ENCODE measurements around the gene TMCO1. TPM values are rescaled to one million over a fixed set of nuclear protein-coding genes. Genes with fewer than 3 reads are reported as not detected.

TMCO1 gene
- total RNA-seq, 1 experiment from 2014 or later: 138 TPM

- TF ChIP-seq CTCF (IDR thresholded peaks at IDR 0.05; ENCODE audit: insufficient read depth in 1 of 2, low read depth in 1 of 2, low read length in 1 of 2, severe bottlenecking in 1 of 2, unreplicated experiment in 1 of 2): no peak
- intact Hi-C loops (cut with micrococcal nuclease; ENCODE audit: unreplicated experiment): no loop called here
- Histone ChIP-seq H3K4me3 (ENCODE audit: low read depth, low read length) (no peak overlapping the region), H3K9me3 (no peaks in the 10 kb centered on the region), H3K4me1 (no peaks in the 10 kb centered on the region), H3K27me3 (replicated peaks; ENCODE audit: control insufficient read depth, insufficient read depth, low read length) (no peaks in the 10 kb centered on the region), H3K36me3 (ENCODE audit: control insufficient read depth, insufficient read depth, low read length) (no peaks in the 10 kb centered on the region)
- POLR2A ChIA-PET: no interaction called here
- no peak overlapping the region for H3K4me3 Mint-ChIP-seq (ENCODE audit: unreplicated experiment)
- H3K4me1 Mint-ChIP-seq (ENCODE audit: low read depth, unreplicated experiment): peaks cover 6% of the 10 kb centered on the region
- no TSS peak for BruUV-seq (replicated peaks)
- no peaks in the 10 kb centered on the region for H3K9me3 Mint-ChIP-seq (ENCODE audit: unreplicated experiment)
- no peak for DNase-seq
- H3K27me3 Mint-ChIP-seq (ENCODE audit: insufficient read depth, unreplicated experiment): no peaks in the 10 kb centered on the region
- H3K36me3 Mint-ChIP-seq (ENCODE audit: insufficient read depth, unreplicated experiment): peaks cover 47% of the 10 kb centered on the region
- H3K27ac Mint-ChIP-seq (ENCODE audit: unreplicated experiment): no peak overlapping the region
- CTCF ChIA-PET: no interaction called here
Measured at GRCh38 chr1:165742194-165742593, 26.5 kb downstream of the TMCO1 start.

GRCh38 chr1:165738794-165739193, 29.9 kb downstream of the TMCO1 start:
- no peaks in the 10 kb centered on the region for H3K4me1 Mint-ChIP-seq (ENCODE audit: low read depth, unreplicated experiment)
- ChIA-PET CTCF (no interaction called here), POLR2A (no interaction called here)
- no peaks in the 10 kb centered on the region for H3K27me3 ChIP-seq (replicated peaks; ENCODE audit: control insufficient read depth, insufficient read depth, low read length)
- no peak for TF ChIP-seq CTCF (IDR thresholded peaks at IDR 0.05; ENCODE audit: insufficient read depth in 1 of 2, low read depth in 1 of 2, low read length in 1 of 2, severe bottlenecking in 1 of 2, unreplicated experiment in 1 of 2)
- no peaks in the 10 kb centered on the region for H3K9me3 Mint-ChIP-seq (ENCODE audit: unreplicated experiment)
- peaks cover 43% of the 10 kb centered on the region for H3K36me3 Mint-ChIP-seq (ENCODE audit: insufficient read depth, unreplicated experiment)
- no peaks in the 10 kb centered on the region for H3K9me3 ChIP-seq
- no TSS peak for BruUV-seq (replicated peaks)
- no peaks in the 10 kb centered on the region for H3K36me3 ChIP-seq (ENCODE audit: control insufficient read depth, insufficient read depth, low read length)
- DNase-seq: no peak
- no peak overlapping the region for H3K27ac Mint-ChIP-seq (ENCODE audit: unreplicated experiment)
- H3K4me3 Mint-ChIP-seq (ENCODE audit: unreplicated experiment): no peak overlapping the region
- intact Hi-C loops (cut with micrococcal nuclease; ENCODE audit: unreplicated experiment): no loop called here
- H3K4me3 ChIP-seq (ENCODE audit: low read depth, low read length): no peak overlapping the region
- no peaks in the 10 kb centered on the region for H3K4me1 ChIP-seq
- H3K27me3 Mint-ChIP-seq (ENCODE audit: insufficient read depth, unreplicated experiment): no peaks in the 10 kb centered on the region

- no peaks in the 10 kb centered on the region for H3K9me3 ChIP-seq
- Mint-ChIP-seq H3K4me3 (ENCODE audit: unreplicated experiment) (no peak overlapping the region), H3K4me1 (ENCODE audit: low read depth, unreplicated experiment) (no peaks in the 10 kb centered on the region), H3K27me3 (ENCODE audit: insufficient read depth, unreplicated experiment) (no peaks in the 10 kb centered on the region), H3K36me3 (ENCODE audit: insufficient read depth, unreplicated experiment) (peaks cover 32% of the 10 kb centered on the region), H3K9me3 (ENCODE audit: unreplicated experiment) (no peaks in the 10 kb centered on the region), H3K27ac (ENCODE audit: unreplicated experiment) (peak overlapping the region; percentile 55)
- no peaks in the 10 kb centered on the region for H3K4me1 ChIP-seq
- no peak for TF ChIP-seq CTCF (IDR thresholded peaks at IDR 0.05; ENCODE audit: insufficient read depth in 1 of 2, low read depth in 1 of 2, low read length in 1 of 2, severe bottlenecking in 1 of 2, unreplicated experiment in 1 of 2)
- no peak overlapping the region for H3K4me3 ChIP-seq (ENCODE audit: low read depth, low read length)
- no peaks in the 10 kb centered on the region for H3K27me3 ChIP-seq (replicated peaks; ENCODE audit: control insufficient read depth, insufficient read depth, low read length)
- ChIA-PET POLR2A (no interaction called here), CTCF (no interaction called here)
- no peaks in the 10 kb centered on the region for H3K36me3 ChIP-seq (ENCODE audit: control insufficient read depth, insufficient read depth, low read length)
- intact Hi-C loops (cut with micrococcal nuclease; ENCODE audit: unreplicated experiment): no loop called here
- BruUV-seq (replicated peaks): no TSS peak
- no peak for DNase-seq
Measured at GRCh38 chr1:165737196-165737595, 31.5 kb downstream of the TMCO1 start.

Data from Caco-2 (cell line).